Panc1 (cell line): Measurements from ENCODE around the gene CLEC16A.

Source experiments
- POLR2AphosphoS5 ChIP-seq: IDR thresholded peaks from 2 replicates; pipeline ENCODE4 v1.6.1; 2012; ENCODE audit warnings: mild to moderate bottlenecking, low read depth, low read length, moderate library complexity
- REST ChIP-seq, 2 experiments: IDR thresholded peaks; 2 replicates each; pipeline ENCODE4 v1.6.1; 2011 to 2012; ENCODE audit warnings: low read depth in 2 of 2, control low read depth in 1 of 2, low read length in 1 of 2, mild to moderate bottlenecking in 1 of 2, moderate library complexity in 1 of 2; ENCODE audit not compliant: insufficient read depth in 1 of 2
- SIN3A ChIP-seq: IDR thresholded peaks from 2 replicates; pipeline ENCODE4 v1.6.1; 2012; ENCODE audit warnings: low read depth, mild to moderate bottlenecking, low read length, moderate library complexity, borderline replicate concordance; ENCODE audit not compliant: insufficient read depth
- TF ChIP-seq, protein P1 (sequence below): fragments of 450-650 bp; IDR thresholded peaks from 2 replicates; pipeline ENCODE4 v1.5.1; 2017; ENCODE audit warnings: mild to moderate bottlenecking

DNA sequence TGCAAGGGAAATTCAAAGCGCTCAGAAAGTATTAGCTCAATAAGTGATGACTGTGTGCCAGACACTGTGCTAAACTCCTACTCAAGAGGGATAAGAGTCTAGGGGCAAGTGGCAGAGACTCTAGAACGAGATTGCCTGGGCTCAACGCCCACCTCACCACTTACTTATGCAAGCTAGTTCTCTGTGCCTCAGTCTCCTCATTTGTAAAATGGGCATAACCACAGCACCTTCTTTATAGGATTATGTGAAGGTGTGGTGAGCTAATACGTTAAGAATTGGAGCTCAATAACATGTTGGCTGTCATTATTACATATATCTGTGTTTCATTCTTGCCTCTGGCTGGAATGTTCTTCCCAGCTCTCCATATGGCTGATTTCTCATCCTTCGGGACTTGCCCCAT lies 17.5 kb upstream of the CLEC16A start:
- TF ChIP-seq, protein P1, sequence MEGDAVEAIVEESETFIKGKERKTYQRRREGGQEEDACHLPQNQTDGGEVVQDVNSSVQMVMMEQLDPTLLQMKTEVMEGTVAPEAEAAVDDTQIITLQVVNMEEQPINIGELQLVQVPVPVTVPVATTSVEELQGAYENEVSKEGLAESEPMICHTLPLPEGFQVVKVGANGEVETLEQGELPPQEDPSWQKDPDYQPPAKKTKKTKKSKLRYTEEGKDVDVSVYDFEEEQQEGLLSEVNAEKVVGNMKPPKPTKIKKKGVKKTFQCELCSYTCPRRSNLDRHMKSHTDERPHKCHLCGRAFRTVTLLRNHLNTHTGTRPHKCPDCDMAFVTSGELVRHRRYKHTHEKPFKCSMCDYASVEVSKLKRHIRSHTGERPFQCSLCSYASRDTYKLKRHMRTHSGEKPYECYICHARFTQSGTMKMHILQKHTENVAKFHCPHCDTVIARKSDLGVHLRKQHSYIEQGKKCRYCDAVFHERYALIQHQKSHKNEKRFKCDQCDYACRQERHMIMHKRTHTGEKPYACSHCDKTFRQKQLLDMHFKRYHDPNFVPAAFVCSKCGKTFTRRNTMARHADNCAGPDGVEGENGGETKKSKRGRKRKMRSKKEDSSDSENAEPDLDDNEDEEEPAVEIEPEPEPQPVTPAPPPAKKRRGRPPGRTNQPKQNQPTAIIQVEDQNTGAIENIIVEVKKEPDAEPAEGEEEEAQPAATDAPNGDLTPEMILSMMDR = no peak
- TF ChIP-seq POLR2AphosphoS5 = no peak
- TF ChIP-seq REST (IDR thresholded peaks at IDR 0.05; ENCODE audit: insufficient read depth in 1 of 2, low read depth in 2 of 2, low read length in 1 of 2) = no peak
- TF ChIP-seq SIN3A = no peak
